ENCODE data around the gene SEZ6L. TPM values are rescaled to one million over a fixed set of nuclear protein-coding genes. Genes with fewer than 3 reads are reported as not detected.

SEZ6L gene
- under 1 TPM in 2 of 4 donors, not detected in 2; 0.09 to 0.16 TPM for total RNA-seq

DNA sequence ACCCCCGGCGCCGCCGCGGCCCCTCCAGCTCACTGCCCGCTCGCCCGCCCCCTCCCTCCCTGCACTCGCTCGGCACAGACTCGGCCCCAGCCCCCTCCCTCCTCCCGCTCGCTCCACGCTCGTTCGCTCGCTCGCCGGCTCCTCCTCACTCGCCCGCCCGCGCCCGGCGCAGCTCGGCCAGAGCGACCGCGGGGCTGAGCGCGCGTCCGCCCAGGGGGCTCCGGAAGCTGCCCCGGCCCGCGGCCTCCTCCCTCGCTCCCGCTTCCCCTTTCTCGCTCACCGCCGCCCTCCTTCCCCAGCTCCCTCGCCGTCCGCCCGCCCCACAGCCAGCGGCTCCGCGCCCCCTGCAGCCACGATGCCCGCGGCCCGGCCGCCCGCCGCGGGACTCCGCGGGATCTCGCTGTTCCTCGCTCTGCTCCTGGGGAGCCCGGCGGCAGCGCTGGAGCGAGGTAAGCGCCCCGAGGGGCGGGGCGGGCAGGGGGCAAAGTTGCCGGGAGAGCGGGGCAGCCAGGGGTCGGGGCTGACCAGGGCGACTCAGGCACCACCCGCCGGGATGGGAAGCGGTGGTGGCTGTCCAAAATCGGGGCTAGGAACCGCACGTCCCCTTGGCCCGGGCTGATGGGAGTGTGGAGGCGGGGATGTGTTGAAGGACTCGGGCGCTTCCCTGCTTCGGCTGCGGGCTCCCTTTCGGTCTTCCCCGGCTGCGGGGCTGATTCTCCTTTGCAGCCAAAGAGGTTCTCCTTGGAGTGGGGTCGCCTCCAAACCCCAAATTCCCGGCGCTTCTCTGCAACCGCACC lies at the start of gene SEZ6L:
SEZ6L (plus strand) TSS at position 148 of the 797 bp plus-strand sequence; CDS start at position 356, 208 bp downstream.
- TF ChIP-seq, protein P1, sequence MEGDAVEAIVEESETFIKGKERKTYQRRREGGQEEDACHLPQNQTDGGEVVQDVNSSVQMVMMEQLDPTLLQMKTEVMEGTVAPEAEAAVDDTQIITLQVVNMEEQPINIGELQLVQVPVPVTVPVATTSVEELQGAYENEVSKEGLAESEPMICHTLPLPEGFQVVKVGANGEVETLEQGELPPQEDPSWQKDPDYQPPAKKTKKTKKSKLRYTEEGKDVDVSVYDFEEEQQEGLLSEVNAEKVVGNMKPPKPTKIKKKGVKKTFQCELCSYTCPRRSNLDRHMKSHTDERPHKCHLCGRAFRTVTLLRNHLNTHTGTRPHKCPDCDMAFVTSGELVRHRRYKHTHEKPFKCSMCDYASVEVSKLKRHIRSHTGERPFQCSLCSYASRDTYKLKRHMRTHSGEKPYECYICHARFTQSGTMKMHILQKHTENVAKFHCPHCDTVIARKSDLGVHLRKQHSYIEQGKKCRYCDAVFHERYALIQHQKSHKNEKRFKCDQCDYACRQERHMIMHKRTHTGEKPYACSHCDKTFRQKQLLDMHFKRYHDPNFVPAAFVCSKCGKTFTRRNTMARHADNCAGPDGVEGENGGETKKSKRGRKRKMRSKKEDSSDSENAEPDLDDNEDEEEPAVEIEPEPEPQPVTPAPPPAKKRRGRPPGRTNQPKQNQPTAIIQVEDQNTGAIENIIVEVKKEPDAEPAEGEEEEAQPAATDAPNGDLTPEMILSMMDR (IDR thresholded peaks at IDR 0.05): no peak
- ATAC-seq (ENCODE audit: low FRiP score) (peak; percentile 64), DNase-seq (ENCODE audit: low spot score) (no peak)

- no peak for DNase-seq (ENCODE audit: low spot score)
- TF ChIP-seq, protein P1 (IDR thresholded peaks at IDR 0.05): no peak
- no peak for ATAC-seq (ENCODE audit: low FRiP score)
These were observed 46.3 kb upstream of the SEZ6L start for GRCh38 chr22:26122920-26123468.

DNA sequence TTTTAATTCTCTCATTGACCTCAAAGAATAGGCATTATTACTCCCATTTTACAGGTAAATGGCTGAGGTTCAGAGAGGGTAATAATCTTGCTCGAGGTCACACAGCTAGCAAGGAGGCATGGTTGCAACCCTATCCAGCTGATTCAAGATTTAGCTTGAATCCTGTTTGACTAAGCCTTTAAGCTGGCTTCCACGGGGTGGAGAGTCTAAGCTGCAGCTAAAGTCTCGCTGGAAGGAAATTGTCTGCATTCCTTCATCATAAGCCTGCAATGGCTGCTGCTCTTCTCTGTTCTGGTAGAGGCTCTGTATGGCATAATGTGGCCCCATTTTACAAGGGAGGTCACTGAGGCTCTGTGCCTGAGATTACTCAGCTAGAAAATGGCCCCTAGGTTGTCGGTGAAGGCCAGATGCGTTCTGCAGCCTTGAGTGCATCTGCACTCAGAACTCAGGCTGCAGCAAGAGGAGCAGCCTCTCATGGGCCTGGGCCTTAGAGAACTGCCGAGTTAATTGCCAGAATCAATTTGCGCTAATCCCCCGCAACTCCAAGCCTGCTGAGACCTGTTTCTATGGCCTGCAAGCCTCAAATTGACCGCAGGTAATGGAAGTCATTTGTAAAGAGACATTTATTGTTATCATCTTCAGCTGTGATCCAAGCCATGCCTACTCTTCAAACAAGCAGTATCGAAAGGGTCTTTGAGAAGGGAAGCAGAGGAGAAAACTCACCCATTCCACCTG lies 44.1 kb upstream of the SEZ6L start:
- TF ChIP-seq, protein P1 (IDR thresholded peaks at IDR 0.05): no peak
- DNase-seq (ENCODE audit: low spot score) (no peak), ATAC-seq (ENCODE audit: low FRiP score) (no peak)

- ATAC-seq (ENCODE audit: low FRiP score): no peak
- TF ChIP-seq, protein P1 (IDR thresholded peaks at IDR 0.05): no peak
- no peak for DNase-seq (ENCODE audit: low spot score)
These were observed 42.1 kb upstream of the SEZ6L start for GRCh38 chr22:26127126-26127525.

GRCh38 chr22:26127556-26127955 lies 41.7 kb upstream of the SEZ6L start:
- DNase-seq (ENCODE audit: low spot score): no peak
- no peak for ATAC-seq (ENCODE audit: low FRiP score)
- TF ChIP-seq, protein P1 (IDR thresholded peaks at IDR 0.05): no peak

- DNase-seq (ENCODE audit: low spot score) (no peak), ATAC-seq (ENCODE audit: low FRiP score) (no peak)
- TF ChIP-seq, protein P1 (IDR thresholded peaks at IDR 0.05): no peak
These were observed 37.6 kb upstream of the SEZ6L start for GRCh38 chr22:26131589-26132154.

Data from omental fat pad (tissue), 4 donors.